K562 (cell line): ENCODE results near the gene PSRC1. TPM values are rescaled to one million over a fixed set of nuclear protein-coding genes. Genes with fewer than 3 reads are reported as not detected.

Source experiments
- ATF4 ChIP-seq: fragments of 450-650 bp; formaldehyde crosslinking; IDR thresholded peaks from 2 replicates; pipeline ENCODE4 v1.4.0; 2022; ENCODE audit warnings: mild to moderate bottlenecking, moderate library complexity
- BACH1 ChIP-seq: fragments of 200-800 bp; sonication (Bioruptor generic); IDR thresholded peaks from 2 replicates; pipeline ENCODE4 v1.6.1; 2016; ENCODE audit warnings: missing genetic modification characterization, missing compliant biosample characterization
- BCOR ChIP-seq: fragments of 450-650 bp; IDR thresholded peaks from 2 replicates; pipeline ENCODE4 v1.6.1; 2016
- BHLHE40 ChIP-seq: IDR thresholded peaks from 2 replicates; pipeline ENCODE4 v1.6.1; 2011; ENCODE audit warnings: low read length, improper control_type of control experiment
- CBX3 ChIP-seq, 2 experiments: IDR thresholded peaks; 1 replicate in 1 of 2; 2 replicates in 1 of 2; pipeline ENCODE4 v1.6.1; 2012; ENCODE audit warnings: inconsistent platforms in 2 of 2, low read length in 2 of 2, borderline replicate concordance in 1 of 2, control low read depth in 1 of 2
- FIP1L1 ChIP-seq: fragments of 200-400 bp; formaldehyde crosslinking; IDR thresholded peaks from 2 replicates; pipeline ENCODE4 v1.6.1; 2018; ENCODE audit warnings: mild to moderate bottlenecking, low read depth, low read length; ENCODE audit not compliant: poor library complexity, severe bottlenecking
- FOXO4 ChIP-seq: fragments of 450-650 bp; formaldehyde crosslinking; IDR thresholded peaks from 2 replicates; pipeline ENCODE4 v1.4.0; 2020; ENCODE audit warnings: mild to moderate bottlenecking, moderate library complexity
- GATAD2B ChIP-seq: fragments of 450-650 bp; IDR thresholded peaks from 2 replicates; pipeline ENCODE4 v1.6.1; 2017; ENCODE audit warnings: mild to moderate bottlenecking, borderline replicate concordance
- IRF9 ChIP-seq: fragments of 450-650 bp; IDR thresholded peaks from 2 replicates; pipeline ENCODE4 v1.6.1; 2016; ENCODE audit warnings: missing biosample characterization, missing genetic modification characterization
- KHSRP ChIP-seq: fragments of 450-650 bp; IDR thresholded peaks from 2 replicates; pipeline ENCODE4 v1.6.1; 2017
- KLF10 ChIP-seq: fragments of 250-450 bp; sonication (Bioruptor Pico); IDR thresholded peaks from 2 replicates; pipeline ENCODE4 v1.6.1; 2021; ENCODE audit warnings: matching md5 sums
- MAFK ChIP-seq: IDR thresholded peaks from 2 replicates; pipeline ENCODE4 v1.6.1; 2011; ENCODE audit warnings: low read length, improper control_type of control experiment
- NBN ChIP-seq: fragments of 450-650 bp; IDR thresholded peaks from 2 replicates; pipeline ENCODE4 v1.6.1; 2016; ENCODE audit warnings: low read depth, mild to moderate bottlenecking
- NFIX ChIP-seq: fragments of 250-450 bp; sonication (Bioruptor Pico); IDR thresholded peaks from 2 replicates; pipeline ENCODE4 v1.4.0; 2020; ENCODE audit warnings: low read depth, mild to moderate bottlenecking, moderate library complexity
- NRF1 ChIP-seq, 2 experiments: fragments of 450-650 bp; IDR thresholded peaks in 1 of 2; conservative IDR thresholded peaks in 1 of 2; 2 replicates each; pipeline ENCODE4 v1.6.1; 2014; ENCODE audit warnings: mild to moderate bottlenecking in 2 of 2
- SIRT6 ChIP-seq: IDR thresholded peaks from one replicate; pipeline ENCODE4 v1.6.1; 2012; ENCODE audit warnings: low read depth, mild to moderate bottlenecking, control low read depth, inconsistent platforms, low read length, moderate library complexity
- SMAD3 ChIP-seq: fragments of 450-650 bp; formaldehyde crosslinking; conservative IDR thresholded peaks from 2 replicates; pipeline ENCODE4 v1.4.0; 2020; ENCODE audit warnings: mild to moderate bottlenecking
- SMARCA4 ChIP-seq: fragments of 450-650 bp; IDR thresholded peaks from 2 replicates; pipeline ENCODE4 v1.6.1; 2016
- SMARCE1 ChIP-seq: fragments of 450-650 bp; IDR thresholded peaks from 2 replicates; pipeline ENCODE4 v1.7.1; 2016; ENCODE audit warnings: mild to moderate bottlenecking
- TEAD1 ChIP-seq, 2 experiments: fragments of 450-650 bp in 1 of 2; sonication (generic) in 1 of 2; formaldehyde crosslinking; IDR thresholded peaks; 2 replicates each; pipeline versions ENCODE4 v1.4.0 to v1.8.0; 2020 to 2022; ENCODE audit warnings: mild to moderate bottlenecking in 2 of 2, missing genetic modification reagents in 1 of 2
- TEAD2 ChIP-seq: fragments of 450-650 bp; IDR thresholded peaks from 2 replicates; pipeline ENCODE4 v1.6.1; 2016; ENCODE audit warnings: missing genetic modification characterization, control low read depth, missing compliant biosample characterization
- THAP12 ChIP-seq: fragments of 250-450 bp; sonication (Bioruptor Pico); IDR thresholded peaks from 2 replicates; pipeline ENCODE4 v1.9.0; 2021; ENCODE audit warnings: mild to moderate bottlenecking, inconsistent platforms
- XRCC5 ChIP-seq: fragments of 200-400 bp; formaldehyde crosslinking; IDR thresholded peaks from 2 replicates; pipeline ENCODE4 v1.6.1; 2017; ENCODE audit warnings: low read depth, mild to moderate bottlenecking, low read length
- polyA plus RNA-seq, 8 experiments: library from polyadenylated mRNA; depleted of rRNA in 4 of 8; stranded (reverse) in 5 of 8; unstranded in 3 of 8; fragments of >200 nt; fragmentation: Nextera tagmentation in 2 of 8; fragmentation: Illumina TruSeq in 1 of 8; extraction: Ambion mirVana in 2 of 8; extraction: Trizol in 1 of 8; gene quantifications; 2 replicates each; pipeline versions ENCODE4 v1.2.1 to v1.2.3, GENCODE V29; 2011 to 2014; ENCODE audit warnings: inconsistent platforms in 1 of 8, missing spikeins in 1 of 8
- total RNA-seq, 7 experiments: library from RNA; depleted of rRNA in 6 of 7; stranded (reverse); fragments of >200 nt in 6 of 7; fragmentation: Illumina TruSeq in 2 of 7; extraction: Trizol in 2 of 7; gene quantifications; 2 replicates each; pipeline versions ENCODE4 v1.2.1 to v1.2.3, GENCODE V29; 2011 to 2021; ENCODE audit warnings: low replicate concordance in 1 of 7

Gene PSRC1
- total and polyA plus RNA-seq, 9 of the 15 experiments (the other 6 are each of a cell fraction or from before 2014, with no cell fraction given), result 6.5 to 65.2 (median 39.3) TPM

GRCh38 chr1:109248797-109249629 is 33.9 kb downstream of the PSRC1 start, which contains the start of gene CELSR2 (continued):
- TF ChIP-seq BACH1 (no peak), CBX3 (IDR thresholded peaks at IDR 0.05; ENCODE audit: borderline replicate concordance in 1 of 2, low read length in 2 of 2) (no peak; a peak in 1 of 3 replicates), FOXO4 (CRISPR knock-in tag) (no peak), BHLHE40 (no peak), XRCC5 (0 out of 2 replicates have a peak, but pooled peaks have one; percentile 72), GATAD2B (no peak), TEAD2 (tag) (no peak), SMARCE1 (0 out of 2 replicates have a peak, but pooled peaks have one; percentile 34), KHSRP (no peak), SIRT6 (no peak), TEAD1 (CRISPR knock-in tag; IDR thresholded peaks at IDR 0.05) (0 out of 4 replicates have a peak, but pooled peaks of 1 of the 2 experiments have one; percentile 58), SMARCA4 (no peak; the same call in 1 of the 2 replicates), NRF1 (conservative IDR thresholded peaks at IDR 0.05 in 1 of 2, IDR thresholded peaks at IDR 0.05 in 1 of 2) (peak; percentile 41 to 48; a peak in 3 of 4 replicates), THAP12 (CRISPR knock-in tag) (0 out of 2 replicates have a peak, but pooled peaks have one; percentile 23), NFIX (CRISPR knock-in tag) (no peak), IRF9 (no peak), SMAD3 (no peak), KLF10 (CRISPR knock-in tag) (no peak), MAFK (no peak), FIP1L1 (no peak), NBN (no peak), ATF4 (CRISPR knock-in tag) (no peak), BCOR (peak; percentile 36; the same call in 1 of the 2 replicates)
